NK-92 (cell line): Measurements from ENCODE around the gene GPC2.

Source experiments
- DNase-seq: peaks from one replicate; lab custom pipeline; 2025; ENCODE audit not compliant: unreplicated experiment; lab: John Stamatoyannopoulos, UW

Gene GPC2

GRCh38 chr7:100126239-100126930 lies 50.8 kb downstream of the GPC2 start:
- DNase-seq, result no peak

GRCh38 chr7:100124301-100125230 lies 52.6 kb downstream of the GPC2 start:
- DNase-seq, result no peak

DNA sequence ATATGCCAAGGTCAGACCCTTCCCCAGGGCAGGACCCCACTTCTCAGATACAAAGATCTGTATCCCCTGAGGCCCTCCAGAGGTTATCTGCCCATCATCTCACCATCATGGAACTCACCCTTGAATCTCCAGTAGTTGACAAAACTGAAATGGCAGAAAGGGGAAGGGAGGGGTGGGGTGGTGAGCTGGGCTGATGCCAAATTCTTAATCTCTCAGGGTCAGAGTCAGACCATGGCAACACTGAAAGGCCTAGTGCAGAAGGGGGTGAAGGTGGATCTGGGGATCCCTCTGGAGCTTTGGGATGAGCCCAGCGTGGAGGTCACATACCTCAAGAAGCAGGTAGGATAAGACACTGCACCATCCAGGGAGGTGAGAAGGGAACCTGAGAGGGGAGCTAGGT lies 54.6 kb downstream of the GPC2 start:
- DNase-seq, result no peak

GRCh38 chr7:100122067-100122466 lies 55.1 kb downstream of the GPC2 start:
- no peak for DNase-seq

DNA sequence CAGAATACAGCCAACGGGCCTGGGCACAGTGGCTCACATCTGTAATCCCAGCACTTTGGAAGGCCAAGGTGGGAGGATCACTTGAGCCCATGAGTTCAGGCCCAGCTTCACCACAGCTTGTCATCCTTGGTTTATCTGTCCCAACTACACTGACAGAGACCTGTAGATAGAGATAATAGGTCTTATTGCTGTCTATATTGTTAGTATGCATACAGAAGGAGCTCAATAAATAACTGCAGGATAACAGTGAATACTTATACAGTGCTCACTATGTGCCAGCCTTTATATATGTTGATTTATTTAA lies 56.5 kb downstream of the GPC2 start:
- DNase-seq, result no peak

DNA sequence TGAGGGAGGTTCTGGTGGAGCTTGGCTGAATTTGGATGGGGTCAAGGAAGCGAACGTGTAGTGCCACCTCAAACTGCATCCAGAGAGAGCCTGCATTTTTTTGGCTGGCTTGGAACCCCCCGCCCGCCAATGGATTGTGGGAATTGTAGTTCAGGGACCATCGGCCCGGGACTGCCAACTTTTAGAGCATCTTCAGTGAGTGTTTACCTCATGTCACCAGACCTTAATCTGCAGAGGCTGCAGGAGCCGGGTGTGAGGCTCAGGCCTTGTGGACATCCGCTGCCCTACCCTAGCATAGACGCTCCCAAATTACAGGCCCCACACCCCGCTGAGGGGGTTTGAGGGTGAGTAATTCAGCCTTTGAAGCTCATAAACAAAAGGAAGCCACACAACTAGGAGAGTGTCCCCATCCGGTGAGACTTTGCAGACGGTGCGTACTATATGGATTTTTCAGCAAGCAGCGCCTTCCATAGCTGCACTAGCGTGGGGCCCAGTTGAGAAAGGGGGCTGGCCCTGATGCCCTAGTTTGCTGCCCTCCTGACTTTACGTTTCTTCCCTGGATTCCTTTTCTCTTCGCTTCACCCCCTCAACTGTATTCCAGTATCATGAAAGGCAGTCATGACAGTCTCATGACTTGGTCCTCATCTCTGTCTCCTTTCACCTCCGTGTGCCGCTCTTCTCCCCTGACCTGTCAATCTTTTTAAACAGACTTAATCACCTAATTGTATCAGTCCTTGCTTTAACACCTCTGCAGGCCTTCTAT lies 57.0 kb downstream of the GPC2 start:
- no peak for DNase-seq
